Cardiac fibroblast (primary cell): Measurements from ENCODE around the gene ZNF335.

Experiments
- DNase-seq, 2 donors: peaks; one replicate each; pipeline versions ENCODE4 v3.0.0 to v3.0.0-alpha.2; 2010; ENCODE audit warnings: low read depth in 2 of 2
- H3K4me3 ChIP-seq, 2 donors: replicated peaks in 1 of 2; 1 replicate in 1 of 2; 2 replicates in 1 of 2; pipeline ENCODE4 v1.5.1; 2011; ENCODE audit warnings: low read depth in 2 of 2, low read length in 2 of 2, mild to moderate bottlenecking in 2 of 2, moderate library complexity in 1 of 2
- TF ChIP-seq, protein P1 (sequence below): IDR thresholded peaks from one replicate; pipeline ENCODE4 v1.5.1; 2011; ENCODE audit warnings: low read depth, mild to moderate bottlenecking, low read length, inconsistent platforms

The ZNF335 gene

DNA sequence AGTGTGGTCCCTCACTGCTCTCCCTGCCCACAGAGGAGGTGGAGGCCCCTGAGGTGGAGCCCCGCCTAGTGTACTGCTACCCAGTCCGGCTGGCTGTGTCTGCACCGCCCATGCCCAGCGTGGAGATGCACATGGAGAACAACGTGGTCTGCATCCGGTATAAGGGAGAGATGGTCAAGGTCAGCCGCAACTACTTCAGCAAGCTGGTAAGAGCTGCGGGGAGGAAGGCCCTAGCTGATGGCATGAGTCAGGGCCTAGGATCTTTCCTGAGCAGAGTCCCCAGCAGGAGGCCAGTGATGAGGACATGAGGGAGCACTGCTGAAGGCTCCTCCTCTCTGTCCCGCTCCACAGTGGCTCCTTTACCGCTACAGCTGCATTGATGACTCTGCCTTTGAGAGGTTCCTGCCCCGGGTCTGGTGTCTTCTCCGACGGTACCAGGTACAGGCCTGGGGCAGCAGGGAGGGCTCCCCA is 26.3 kb downstream of the ZNF335 start:
- no peak overlapping the region for H3K4me3 ChIP-seq
- no peak for DNase-seq
- TF ChIP-seq, protein P1, sequence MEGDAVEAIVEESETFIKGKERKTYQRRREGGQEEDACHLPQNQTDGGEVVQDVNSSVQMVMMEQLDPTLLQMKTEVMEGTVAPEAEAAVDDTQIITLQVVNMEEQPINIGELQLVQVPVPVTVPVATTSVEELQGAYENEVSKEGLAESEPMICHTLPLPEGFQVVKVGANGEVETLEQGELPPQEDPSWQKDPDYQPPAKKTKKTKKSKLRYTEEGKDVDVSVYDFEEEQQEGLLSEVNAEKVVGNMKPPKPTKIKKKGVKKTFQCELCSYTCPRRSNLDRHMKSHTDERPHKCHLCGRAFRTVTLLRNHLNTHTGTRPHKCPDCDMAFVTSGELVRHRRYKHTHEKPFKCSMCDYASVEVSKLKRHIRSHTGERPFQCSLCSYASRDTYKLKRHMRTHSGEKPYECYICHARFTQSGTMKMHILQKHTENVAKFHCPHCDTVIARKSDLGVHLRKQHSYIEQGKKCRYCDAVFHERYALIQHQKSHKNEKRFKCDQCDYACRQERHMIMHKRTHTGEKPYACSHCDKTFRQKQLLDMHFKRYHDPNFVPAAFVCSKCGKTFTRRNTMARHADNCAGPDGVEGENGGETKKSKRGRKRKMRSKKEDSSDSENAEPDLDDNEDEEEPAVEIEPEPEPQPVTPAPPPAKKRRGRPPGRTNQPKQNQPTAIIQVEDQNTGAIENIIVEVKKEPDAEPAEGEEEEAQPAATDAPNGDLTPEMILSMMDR, result no peak

DNA sequence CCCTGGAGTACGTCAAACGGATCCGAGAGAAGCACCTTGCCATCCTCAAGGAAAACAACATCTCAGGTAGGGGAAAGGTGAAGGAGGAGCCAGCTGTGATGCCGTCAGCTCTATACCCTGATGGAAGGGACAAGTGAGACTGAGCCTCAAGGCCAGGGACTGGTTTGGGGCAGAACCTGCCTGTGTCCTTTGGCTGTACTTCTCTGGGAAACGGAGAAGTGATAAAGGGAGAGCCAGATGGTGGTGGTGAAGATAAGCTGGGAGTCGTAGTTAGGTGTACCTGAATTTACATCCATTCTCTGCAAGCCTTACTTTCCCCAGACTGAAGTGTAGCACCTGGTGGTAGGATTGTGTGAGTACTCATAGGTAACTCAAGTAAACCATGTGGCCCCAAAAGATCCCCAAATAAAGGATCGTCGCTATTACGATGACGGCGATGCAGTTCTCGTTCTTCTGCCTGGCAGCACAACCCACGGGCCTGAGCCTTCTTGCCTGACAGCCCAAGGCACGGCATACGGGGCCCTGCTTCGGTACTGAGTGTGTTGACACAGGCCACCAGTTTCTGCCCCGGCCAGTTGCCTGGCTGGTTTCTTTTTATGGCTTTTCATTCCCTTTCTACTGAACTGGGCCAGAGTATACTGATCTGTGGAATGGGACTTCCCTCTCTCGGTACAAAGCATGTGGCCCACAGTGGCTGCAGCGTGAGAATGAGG is 26.9 kb downstream of the ZNF335 start:
- H3K4me3 ChIP-seq, result no peak overlapping the region

GRCh38 chr20:45944151-45944964 is 27.6 kb downstream of the ZNF335 start:
- H3K4me3 ChIP-seq, result no peak overlapping the region
- peak in 1 of 2 donors; percentile 51 for DNase-seq
- TF ChIP-seq, protein P1, result no peak

More for the DNA sequence above, 26.9 kb downstream of the ZNF335 start:
- TF ChIP-seq, protein P1, result peak; percentile 8
- DNase-seq, result no peak

DNA sequence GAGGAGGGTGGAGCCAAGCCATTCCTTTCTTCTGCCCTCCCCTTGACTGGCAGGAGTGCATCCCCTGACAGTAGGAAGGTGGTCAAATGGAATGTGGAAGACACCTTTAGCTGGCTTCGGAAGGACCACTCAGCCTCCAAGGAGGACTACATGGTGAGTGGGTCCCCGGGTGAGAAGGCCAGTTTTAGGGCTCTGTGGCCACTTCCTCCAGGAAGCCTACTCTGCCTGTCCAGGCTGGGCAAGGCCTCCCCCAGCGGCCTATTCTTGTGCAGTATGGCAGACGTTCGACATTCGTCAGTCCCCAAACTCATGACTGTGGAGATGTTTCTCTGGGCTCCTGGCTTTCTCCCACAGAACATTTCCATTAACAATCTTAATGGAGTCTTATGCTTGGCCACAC is 28.4 kb downstream of the ZNF335 start:
- H3K4me3 ChIP-seq, result no peak overlapping the region
- TF ChIP-seq, protein P1, result no peak
- DNase-seq, result no peak

GRCh38 chr20:45940469-45940868 is 31.5 kb downstream of the ZNF335 start:
- TF ChIP-seq, protein P1, result no peak
- DNase-seq, result no peak
- H3K4me3 ChIP-seq, result no peak overlapping the region

- TF ChIP-seq, protein P1, result no peak
- no peak overlapping the region for H3K4me3 ChIP-seq
- DNase-seq, result no peak
Observed at GRCh38 chr20:45940053-45940452, 31.9 kb downstream of the ZNF335 start.
